Myocyte (in vitro differentiated cells): Measurements from ENCODE around the gene TTLL12. TPM values are rescaled to one million over a fixed set of nuclear protein-coding genes. Genes with fewer than 3 reads are reported as not detected.

Experiments
- DNase-seq: peaks from one replicate; pipeline ENCODE4 v3.0.0-alpha.2; 2012; ENCODE audit warnings: low read depth
- polyA plus RNA-seq: library from polyadenylated mRNA; unstranded; fragments of >200 nt; gene quantifications from one replicate; pipeline ENCODE4 v1.2.1, GENCODE V29; 2012; ENCODE audit warnings: missing spikeins
- total RNA-seq: library from RNA; depleted of rRNA; stranded (reverse); fragments of >200 nt; gene quantifications from 2 replicates; pipeline ENCODE4 v1.2.3, GENCODE V29; 2014

Gene TTLL12
- 33.6 and 33.8 TPM in 2 replicates for total RNA-seq
- polyA plus RNA-seq: 19.2 TPM

GRCh38 chr22:43186272-43187170, at the start of gene TTLL12:
Gene TTLL12, minus strand, starts transcription at chr22:43187134. Its CDS starts 65 bp downstream, at chr22:43187069.
- DNase-seq: peak; percentile 45

GRCh38 chr22:43235445-43236409, 48.8 kb upstream of the TTLL12 start:
- DNase-seq: no peak

- DNase-seq: no peak
Observed at GRCh38 chr22:43234264-43234988, 47.5 kb upstream of the TTLL12 start.

- DNase-seq: no peak
Observed at GRCh38 chr22:43233529-43233928, 46.6 kb upstream of the TTLL12 start.

GRCh38 chr22:43232445-43232844, 45.5 kb upstream of the TTLL12 start:
- DNase-seq: no peak

GRCh38 chr22:43231724-43232034, 44.7 kb upstream of the TTLL12 start:
- DNase-seq: no peak

- DNase-seq: peak; percentile 39
Observed at GRCh38 chr22:43230971-43231723, 44.2 kb upstream of the TTLL12 start.

- DNase-seq: no peak
Observed at GRCh38 chr22:43230571-43230970, 43.6 kb upstream of the TTLL12 start.

GRCh38 chr22:43228863-43229262, 41.9 kb upstream of the TTLL12 start:
- DNase-seq: no peak

- DNase-seq: no peak
Observed at GRCh38 chr22:43228330-43228729, 41.4 kb upstream of the TTLL12 start.

- DNase-seq: no peak
Observed at GRCh38 chr22:43227239-43227630, 40.3 kb upstream of the TTLL12 start.

GRCh38 chr22:43226377-43227238, 39.7 kb upstream of the TTLL12 start:
- no peak for DNase-seq

- DNase-seq: no peak
Observed at GRCh38 chr22:43225609-43226008, 38.7 kb upstream of the TTLL12 start.

GRCh38 chr22:43222987-43223386, 36.1 kb upstream of the TTLL12 start:
- DNase-seq: no peak

GRCh38 chr22:43222262-43222661, 35.3 kb upstream of the TTLL12 start:
- DNase-seq: no peak

GRCh38 chr22:43220625-43221380, 33.9 kb upstream of the TTLL12 start:
- DNase-seq: no peak

GRCh38 chr22:43218786-43219185, 31.9 kb upstream of the TTLL12 start:
- DNase-seq: no peak

- DNase-seq: no peak
Observed at GRCh38 chr22:43217285-43218030, 30.5 kb upstream of the TTLL12 start.
